Sciatic nerve (tissue), 2 donors: ENCODE measurements around the gene PUM1. TPM values are rescaled to one million over a fixed set of nuclear protein-coding genes. Genes with fewer than 3 reads are reported as not detected.

Source experiments
- ATAC-seq: fragments of 200-7000 bp; cut with Tn5 transposase; one replicate; pipeline ENCODE4 v1.9.1; 2020; ENCODE audit warnings: mild to moderate bottlenecking, moderate library complexity
- DNase-seq: peaks from one replicate; pipeline ENCODE4 v3.0.0-alpha.2; 2020; ENCODE audit warnings: low spot score
- intact Hi-C: fragments of 100-400 bp; cut with DNase I; formaldehyde crosslinking; loops from one replicate; pipeline ENCODE4 v1.14.2; 2022
- total RNA-seq: library from RNA; stranded (reverse); fragmentation: NEBNext Ultra II Directional; extraction: Animal tissue kit (Norgen Biotek cat#: 25700); gene quantifications from one replicate; pipeline ENCODE4 v1.2.1, GENCODE V29; 2021
- donor health status: DM: no; HTN: no; CAD: no.
- donor health status: DM: no; HTN: no; CAD: no.

Gene PUM1
- total RNA-seq, 1 donor from 2014 or later, result 144 TPM

DNA sequence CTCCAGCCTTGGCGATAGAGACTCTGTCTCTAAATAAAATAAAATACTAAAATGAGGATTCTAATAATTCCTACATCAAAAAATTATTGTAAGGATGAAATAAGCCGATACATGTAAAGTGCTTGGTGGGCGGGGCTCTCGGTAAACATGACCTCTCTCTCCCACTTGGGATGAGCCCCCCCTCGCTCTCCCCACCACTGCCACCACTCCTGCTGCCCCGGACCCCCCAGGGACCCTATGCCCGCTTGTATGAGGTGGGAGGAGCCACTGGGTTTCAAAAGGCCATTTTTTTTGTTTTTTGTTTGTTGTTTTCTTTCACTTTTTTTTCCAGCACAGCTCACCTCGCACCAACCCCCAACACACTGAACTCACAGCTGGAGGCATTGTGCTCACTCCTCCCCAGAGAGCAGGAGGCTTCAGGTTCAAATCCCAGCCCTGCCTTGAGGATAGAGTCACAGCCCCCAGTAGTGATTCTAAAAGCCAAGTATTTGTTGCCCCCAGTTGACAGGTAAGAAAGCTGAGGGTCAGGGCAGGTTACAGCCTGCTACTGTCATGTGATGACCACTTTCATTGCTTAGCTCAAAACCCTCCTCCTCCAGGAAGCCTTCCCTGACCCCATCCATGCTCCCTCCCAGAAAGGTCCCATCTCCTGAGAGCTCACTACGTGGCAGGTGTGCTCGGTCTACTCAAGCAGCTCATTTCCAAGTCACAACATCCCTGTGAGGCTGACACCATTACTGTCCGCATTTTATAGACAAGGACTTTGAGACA is 161.1 kb downstream of the PUM1 start:
- ATAC-seq (no peak), DNase-seq (no peak)
- intact Hi-C loops, result no loop called here

DNA sequence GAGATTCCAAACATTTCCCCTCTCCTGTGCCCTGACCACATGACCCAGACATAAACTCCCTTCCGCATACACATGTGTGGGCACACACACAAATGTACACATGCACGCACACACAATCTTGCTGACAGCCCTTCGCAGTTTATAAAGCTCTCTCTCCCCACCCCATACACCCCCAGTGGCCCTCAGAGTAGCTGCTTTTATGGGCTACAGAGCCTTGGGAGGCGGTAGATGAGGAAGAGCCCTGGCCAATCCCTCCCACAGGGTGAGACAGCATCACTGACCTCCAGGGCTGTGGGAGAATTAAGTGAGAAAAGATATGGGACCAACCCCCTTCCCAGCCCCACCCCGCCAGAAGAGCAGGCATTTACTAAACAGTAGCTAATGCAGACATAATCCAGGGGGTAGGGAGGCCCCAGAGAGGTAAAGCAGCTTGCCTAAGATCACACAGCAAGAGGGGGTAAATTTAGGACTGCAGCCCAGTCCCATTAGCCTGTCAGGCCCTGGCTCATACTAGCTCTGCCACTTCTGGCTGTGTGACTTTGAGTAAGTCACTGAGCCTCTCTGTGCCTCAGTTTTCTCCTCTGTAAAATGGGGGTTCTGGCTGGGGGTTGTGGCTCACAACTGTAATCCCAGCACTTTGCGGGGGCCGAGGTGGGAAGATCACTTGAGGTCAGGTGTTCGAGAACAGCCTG is 162.0 kb downstream of the PUM1 start:
- intact Hi-C loops, result no loop called here
- ATAC-seq, result no peak
- no peak for DNase-seq

DNA sequence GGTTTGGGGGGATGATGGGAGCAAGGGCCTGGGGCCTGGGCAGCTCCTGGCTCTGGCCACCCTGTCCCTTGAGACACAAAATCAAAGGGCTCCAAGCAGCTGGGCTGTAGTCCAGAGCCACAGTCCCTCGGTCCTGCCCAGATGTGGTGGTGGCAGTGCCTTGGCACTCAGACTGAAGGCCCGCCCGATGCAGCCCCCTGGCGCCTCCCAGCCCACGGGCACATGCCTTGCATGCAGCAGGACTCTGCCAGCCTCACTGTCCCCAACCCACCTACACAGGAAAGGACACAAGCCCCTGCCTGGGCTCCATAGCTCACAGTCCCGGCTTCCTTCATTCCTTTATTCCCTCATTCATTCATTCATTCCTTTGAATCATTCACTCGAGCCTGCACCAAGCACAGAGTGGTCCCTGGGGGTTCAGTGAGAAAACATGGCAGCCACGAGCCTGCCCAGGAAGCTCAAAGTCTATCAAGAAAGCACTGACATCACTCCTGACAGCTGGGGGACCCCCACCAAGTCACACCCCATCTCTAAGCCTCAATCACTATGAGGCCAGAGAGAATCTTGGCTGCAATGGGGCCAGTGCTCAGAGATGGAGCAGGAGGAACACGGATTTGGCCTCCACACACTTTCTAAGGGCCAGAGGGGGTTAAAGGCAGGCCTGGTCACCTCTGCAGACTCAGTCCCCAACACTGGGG is 162.8 kb downstream of the PUM1 start:
- peak; percentile 12 for ATAC-seq
- DNase-seq, result no peak
- intact Hi-C loops, result no loop called here

DNA sequence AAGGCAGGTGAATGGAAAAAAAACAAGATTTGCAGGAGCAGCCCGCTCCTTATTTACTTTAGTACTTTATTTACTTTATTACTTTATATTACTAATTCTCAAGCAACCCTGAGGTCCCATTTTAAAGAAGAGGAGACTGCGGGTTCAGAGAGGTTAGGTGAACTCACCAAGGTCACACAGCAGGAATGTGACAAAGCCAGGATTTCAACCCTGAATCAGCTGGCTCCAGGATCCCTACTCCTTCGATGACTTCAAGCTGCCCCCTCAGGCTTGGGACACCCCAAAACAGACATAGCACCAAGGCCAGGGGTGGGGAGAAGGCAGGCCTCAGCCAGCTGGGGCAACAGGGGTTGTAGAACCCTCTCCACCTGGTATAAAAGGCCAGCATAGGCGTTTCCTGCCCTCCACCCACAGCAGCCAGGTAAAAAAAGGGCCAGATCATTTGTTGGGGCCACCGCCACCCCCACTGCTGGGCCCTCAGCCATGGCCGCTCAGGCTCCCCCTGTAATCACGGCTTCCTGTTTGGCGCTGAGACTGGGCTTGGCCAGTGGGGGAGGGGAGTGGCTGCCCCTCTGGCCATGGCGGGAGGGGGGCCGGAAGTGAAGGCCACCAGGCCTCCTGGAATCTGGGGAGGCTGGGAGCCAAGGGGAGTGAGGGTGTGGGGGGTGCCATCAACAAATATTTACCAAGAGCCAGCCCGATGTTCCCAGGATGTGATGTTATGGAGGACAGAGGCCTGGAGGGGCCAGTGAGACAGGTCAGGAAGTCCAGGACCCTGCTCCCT is 163.5 kb downstream of the PUM1 start:
- DNase-seq (no peak), ATAC-seq (peak; percentile 38)
- intact Hi-C loops, result loop anchor here (1.0 kb wide), 1 partner anchor 41 kb away; no protein-coding TSS in a partner anchor

DNA sequence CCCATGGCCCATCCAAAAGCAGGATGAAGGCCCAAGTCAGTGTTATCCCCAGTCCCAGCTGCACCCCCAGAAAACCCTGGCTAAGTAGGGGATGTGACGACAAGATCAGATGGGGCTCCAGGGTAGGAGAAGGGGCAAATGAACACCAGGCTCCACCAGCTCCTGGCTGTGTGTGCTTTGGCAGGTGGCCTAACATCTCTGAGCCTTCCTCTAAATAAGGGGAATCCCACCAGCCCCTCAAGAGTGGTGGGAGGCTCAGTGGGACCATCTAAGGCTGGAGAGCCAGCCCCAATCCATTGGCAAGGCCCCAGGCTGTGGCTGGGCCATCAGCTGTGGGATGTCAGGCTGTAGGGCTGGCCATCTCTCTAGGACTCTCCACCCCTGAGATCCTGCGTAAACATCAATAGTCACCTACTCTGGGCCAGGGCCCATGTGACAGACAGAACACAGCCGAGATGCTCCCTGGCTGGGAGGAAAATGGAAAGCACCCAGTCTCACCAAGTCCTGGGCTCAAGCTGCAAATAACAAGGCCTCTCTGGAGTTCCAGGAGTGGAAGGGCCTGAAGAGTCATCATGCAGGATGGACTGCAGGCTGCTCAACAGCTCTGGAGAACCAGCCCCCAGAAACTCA is 164.5 kb downstream of the PUM1 start:
- ATAC-seq (no peak), DNase-seq (no peak)
- intact Hi-C loops, result loop anchor here (1.0 kb wide), 1 partner anchor 40 kb away; no protein-coding TSS in a partner anchor

DNA sequence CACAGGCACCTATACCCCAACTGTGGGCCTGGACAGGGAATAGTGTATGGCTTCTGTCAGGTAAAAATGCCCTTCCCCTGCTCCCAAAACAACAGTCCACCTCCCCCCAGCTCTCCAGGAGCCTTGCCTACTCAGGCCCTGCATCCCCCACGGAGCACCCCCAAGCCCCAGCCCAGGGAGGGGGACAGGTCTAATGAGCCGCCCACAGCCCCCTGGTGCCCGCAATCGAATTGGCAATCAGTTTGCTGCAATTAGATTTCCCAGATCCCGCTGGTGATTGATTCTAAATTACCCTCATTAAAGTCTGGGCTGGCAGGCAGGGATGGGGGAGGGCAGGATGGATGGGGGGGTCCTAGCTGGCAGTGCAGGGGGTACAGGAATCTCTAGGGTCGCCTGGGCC is 165.0 kb downstream of the PUM1 start:
- ATAC-seq (no peak), DNase-seq (no peak)
- intact Hi-C loops, result no loop called here

DNA sequence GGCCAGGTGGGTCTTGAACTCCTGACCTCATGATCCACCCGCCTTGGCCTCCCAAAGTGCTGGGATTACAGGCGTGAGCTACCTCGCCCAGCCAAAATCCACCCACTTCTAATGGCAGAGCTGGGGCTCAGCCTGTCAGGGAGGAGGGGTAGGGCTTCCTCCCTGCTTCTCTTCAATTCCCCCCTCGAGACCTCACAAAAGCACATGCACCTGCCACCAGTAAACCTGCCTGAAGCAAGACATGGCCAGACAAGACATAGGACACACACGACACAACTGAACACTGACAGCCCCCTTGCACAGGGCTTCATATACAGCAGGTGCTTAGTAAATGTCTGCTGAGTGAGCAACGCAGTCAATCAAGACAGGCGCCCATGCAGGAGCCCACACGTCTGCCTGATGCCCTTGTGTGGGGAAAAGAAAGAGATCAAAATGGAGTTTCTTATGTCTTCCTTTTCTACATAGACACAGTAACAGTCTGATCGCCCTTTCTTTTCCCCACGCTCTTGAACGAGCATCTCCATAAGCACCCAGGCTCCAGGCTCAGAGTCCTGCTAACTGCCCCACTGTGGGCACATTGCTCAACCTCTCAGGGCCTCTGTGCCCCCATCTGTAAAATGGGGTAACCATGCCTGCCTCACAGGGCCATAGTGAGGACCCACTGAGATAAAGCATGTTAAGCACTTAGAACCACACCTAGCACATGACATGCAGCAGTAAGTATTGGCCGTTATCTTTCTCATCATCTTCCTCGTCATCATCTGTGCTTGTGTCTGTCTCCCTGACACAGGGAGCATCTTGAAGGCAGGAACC is 165.7 kb downstream of the PUM1 start:
- DNase-seq, result no peak
- intact Hi-C loops, result no loop called here
- ATAC-seq, result no peak

DNA sequence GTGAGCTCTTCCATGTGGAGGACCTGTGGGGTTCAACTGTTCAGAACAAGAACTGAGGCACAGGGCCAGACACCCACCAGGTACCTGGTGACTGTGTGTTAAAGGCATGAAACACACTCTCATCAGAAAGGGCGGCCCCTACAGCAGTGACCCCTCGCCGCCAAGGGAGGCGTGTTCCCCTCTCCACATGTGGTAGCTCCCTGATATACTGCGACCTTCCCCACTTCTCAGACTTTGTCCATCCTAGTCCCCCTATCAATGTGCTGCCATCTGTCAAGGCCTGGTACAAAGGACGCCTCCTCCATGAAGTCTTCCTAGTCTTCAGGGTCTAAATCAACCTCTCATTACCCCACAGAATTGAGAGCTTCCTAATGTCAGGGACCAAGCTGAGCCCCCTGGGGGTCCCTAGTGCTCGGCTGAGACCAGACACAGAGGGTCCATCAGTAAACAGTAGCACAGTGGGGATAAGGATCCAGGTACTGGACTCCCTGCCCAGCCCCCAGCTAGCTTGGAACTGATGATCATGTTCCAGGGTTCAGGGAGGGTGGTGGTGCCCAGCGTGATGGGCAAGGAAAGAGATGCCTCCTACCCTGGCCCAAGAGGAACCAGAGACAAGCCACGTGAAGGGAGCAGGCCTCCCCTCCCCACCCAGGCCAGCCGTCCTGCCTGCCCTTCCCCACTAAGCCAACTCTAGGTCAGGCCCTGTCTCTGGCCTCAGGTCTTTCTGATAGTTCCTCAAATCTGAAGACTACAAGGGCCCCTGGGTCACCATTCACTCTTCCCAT is 167.3 kb downstream of the PUM1 start:
- intact Hi-C loops, result no loop called here
- ATAC-seq (no peak), DNase-seq (no peak)

DNA sequence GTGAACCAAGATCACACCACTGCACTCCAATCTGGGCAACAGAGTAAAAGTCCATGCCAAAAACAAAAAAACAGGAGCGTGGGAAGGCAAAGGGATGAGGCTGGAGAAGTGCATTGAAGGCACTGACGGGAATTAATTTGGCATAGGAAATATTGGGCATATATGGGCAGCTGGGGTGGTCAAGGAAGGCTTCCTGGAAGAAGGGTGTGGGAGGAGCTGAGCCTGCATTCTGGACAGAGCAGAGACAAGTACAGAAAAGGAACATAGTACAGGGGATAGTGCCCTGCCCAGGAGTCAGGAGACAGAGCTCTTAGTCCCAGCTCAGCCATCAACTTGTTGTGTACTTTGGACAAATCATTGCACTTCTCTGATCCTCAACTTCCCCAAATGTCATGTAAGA is 168.6 kb downstream of the PUM1 start:
- intact Hi-C loops, result no loop called here
- no peak for DNase-seq
- ATAC-seq, result no peak

DNA sequence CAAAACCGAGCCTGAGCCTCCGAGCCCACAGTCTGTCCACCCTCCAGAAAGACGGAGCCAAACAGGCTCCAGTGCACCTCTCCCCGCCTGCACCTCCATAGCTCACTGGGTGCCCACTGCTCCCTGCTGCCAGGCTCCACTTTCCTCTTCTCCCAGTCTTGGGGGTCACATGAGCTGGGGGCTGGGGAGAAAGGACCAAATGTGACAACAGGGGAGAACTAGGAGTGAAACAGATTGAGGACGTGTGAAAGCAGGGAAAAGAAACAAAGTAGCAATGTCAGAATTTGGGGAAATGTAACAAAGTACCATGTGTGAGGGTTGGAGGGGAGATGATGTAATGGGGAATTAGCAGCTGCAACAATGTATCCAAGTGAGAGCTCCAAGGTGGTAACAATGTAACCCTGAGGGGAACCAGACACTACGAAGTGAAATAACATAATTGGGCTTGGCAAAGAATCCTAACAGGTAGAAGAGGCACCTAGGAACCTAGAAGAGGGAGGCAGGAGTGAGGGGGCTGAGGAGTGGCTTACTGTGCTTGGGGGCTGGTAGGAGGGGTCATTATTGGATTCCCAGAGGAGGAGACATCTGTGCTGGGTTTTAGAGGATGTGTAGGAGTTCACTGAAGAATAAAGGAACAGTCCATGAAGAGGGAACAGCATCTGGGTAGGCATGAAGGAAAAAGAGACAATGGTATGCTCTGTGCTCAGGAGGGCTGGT is 169.4 kb downstream of the PUM1 start:
- no peak for ATAC-seq
- intact Hi-C loops, result no loop called here
- no peak for DNase-seq

DNA sequence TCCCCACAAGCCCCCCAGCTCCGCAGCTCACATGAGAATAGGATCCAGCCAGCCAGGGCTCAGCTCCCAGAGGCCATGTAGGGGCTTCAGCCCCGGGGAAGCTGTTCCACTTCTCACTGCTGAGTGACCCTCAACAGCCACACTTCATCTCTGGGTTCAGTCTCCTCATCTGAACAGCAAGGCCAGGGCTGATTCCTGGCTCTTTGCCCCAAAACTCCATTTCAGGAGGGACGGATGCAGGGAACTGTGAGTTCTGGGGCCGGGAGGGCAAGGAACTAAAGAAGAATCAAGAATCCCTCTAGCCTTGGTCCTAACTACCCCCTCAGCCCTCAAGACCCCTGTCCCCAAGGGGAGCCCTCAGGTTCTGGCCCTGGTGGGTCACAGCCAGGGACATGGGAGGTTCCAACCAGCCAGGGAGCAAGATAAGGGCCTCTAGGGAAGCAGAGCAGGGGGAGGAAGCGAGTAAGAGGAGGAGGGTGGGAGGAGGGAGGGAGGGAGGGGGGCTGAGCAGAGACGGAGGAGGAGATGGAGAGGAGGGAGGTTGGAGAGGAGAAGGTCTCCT is 170.1 kb downstream of the PUM1 start:
- ATAC-seq, result no peak
- DNase-seq, result no peak
- intact Hi-C loops, result no loop called here

DNA sequence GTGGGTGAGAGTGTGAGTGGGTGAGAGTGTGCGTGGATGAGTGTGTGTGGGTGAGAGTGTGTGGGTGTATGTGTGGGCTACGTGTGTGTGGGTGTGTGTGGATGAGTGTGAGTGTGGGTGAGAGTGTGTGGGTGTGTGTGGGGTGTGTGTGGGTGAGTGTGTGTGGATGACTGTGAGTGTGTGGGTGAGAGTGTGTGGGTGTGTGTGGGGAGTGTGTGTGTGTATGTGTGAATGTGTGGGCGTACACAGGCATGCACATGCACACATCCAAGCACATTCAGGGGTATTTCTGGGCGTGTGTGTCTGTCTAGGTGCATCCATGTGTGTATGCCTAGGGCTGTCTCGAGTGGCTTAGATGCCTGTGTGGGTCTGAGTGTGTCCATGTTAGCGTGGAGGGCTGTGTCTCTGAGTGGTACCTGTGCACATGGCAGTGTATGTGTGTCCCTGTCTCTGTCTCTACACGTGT is 171.0 kb downstream of the PUM1 start:
- DNase-seq (no peak), ATAC-seq (no peak)
- intact Hi-C loops, result no loop called here

DNA sequence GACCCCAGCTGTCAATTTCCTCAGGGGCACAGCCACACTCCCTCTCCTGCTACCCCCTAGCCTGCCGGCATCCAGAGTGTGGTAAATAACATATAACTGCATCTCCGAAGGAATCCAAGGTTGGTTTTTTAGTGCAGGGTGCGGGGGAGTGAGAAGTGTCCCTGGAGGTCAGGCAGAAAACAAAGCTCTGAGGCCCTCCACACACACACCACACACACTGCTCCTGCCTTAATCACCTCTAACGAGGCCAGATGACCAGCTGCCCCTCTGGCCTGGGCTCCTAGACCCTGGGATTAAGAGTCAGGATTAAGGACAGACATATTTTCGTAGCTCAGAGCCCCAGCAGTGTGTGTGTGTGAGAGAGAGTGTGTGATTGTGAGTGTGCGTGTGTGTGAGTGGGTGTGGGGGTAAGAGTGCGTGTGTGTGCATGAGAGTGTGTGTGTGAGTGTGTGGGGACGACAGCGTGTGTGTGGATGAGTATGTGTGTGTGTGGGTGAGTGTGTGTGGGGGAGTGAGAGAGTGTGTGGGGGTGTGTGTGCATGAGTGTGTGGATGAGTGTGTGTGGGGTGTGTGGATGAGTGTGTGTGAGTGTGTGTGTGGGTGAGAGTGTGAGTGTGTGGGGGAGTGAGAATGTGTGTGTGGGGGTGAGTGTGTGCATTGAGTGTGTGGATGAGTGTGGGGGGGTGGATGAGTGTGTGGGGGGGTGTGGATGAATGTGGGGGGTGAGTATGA is 171.6 kb downstream of the PUM1 start:
- intact Hi-C loops, result no loop called here
- ATAC-seq, result no peak
- DNase-seq, result no peak

DNA sequence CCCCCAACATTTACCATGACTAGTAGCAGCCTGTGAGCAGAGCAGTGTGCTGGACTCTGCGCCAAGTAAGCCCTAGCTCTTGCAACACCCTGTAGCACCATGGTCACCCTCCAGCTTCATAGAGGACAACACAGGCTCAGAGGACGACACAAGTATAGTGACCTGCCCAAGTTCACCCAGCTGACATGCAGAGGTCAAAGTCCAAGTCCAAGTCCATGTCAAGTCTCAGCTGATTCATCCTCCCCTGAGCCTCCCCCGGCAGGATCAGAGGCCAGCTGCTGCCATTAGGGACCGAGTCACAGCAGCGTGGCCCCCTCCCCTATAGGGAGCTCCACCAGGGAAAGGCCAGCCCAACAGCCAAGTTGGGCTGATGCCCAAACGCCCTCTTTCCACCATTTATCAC is 172.8 kb downstream of the PUM1 start:
- DNase-seq (no peak), ATAC-seq (no peak)
- intact Hi-C loops, result no loop called here

DNA sequence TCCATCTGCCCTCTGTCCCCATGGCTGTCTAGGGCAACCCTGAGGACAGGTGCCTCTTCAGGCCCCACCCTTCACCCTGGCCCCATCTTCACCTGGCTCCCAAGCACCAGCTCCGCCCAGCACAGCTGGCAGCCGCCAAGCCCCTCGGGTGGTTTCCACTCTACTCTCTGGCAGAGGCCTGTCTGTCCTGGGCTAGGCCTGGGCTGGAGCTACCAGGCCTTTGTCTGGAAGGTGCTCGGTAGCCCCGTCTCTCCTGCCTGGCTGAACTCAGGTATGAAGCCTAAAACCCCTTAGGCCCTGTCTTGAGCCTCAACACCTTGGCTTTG is 174.3 kb downstream of the PUM1 start:
- no peak for DNase-seq
- ATAC-seq, result no peak
- intact Hi-C loops, result no loop called here
